Gastrocnemius medialis (tissue), 4 donors: ENCODE measurements around the gene HIGD1C. TPM values are rescaled to one million over a fixed set of nuclear protein-coding genes. Genes with fewer than 3 reads are reported as not detected.
A peak's percentile ranks its signal among the peaks of the same experiment; 100 is the strongest.

Experiments used
- ATAC-seq, 2 donors: fragments of 150-250 bp; one replicate each; pipeline ENCODE4 v1.9.1; 2016
- DNase-seq, 2 donors: peaks; one replicate each; pipeline ENCODE4 v3.0.0-alpha.2; 2019
- H3K27ac ChIP-seq, 4 donors: fragments of 200-600 bp; sonication (generic); 1 replicate in 1 of 4; 2 replicates in 3 of 4; pipeline ENCODE4 v1.5.1; 2016 to 2018; ENCODE audit warnings: mild to moderate bottlenecking in 2 of 4, moderate library complexity in 1 of 4
- H3K27me3 ChIP-seq, 3 donors: fragments of 200-600 bp; sonication (generic) in 2 of 3; 1 replicate in 1 of 3; 2 replicates in 2 of 3; pipeline versions ENCODE4 v1.5.1 to v1.6.0; 2016 to 2019; ENCODE audit warnings: mild to moderate bottlenecking in 1 of 3, moderate library complexity in 1 of 3
- H3K36me3 ChIP-seq, 2 donors: fragments of 200-600 bp; sonication (generic) in 1 of 2; one replicate each; pipeline ENCODE4 v1.5.1; 2017 to 2018
- H3K4me1 ChIP-seq, 2 donors: fragments of 200-600 bp; sonication (generic) in 1 of 2; one replicate each; pipeline ENCODE4 v1.5.1; 2016 to 2017; ENCODE audit warnings: mild to moderate bottlenecking in 2 of 2
- H3K4me3 ChIP-seq, 4 donors: fragments of 200-600 bp; sonication (generic) in 3 of 4; 1 replicate in 1 of 4; 2 replicates in 3 of 4; pipeline ENCODE4 v1.5.1; 2016 to 2019; ENCODE audit warnings: mild to moderate bottlenecking in 2 of 4
- H3K9me3 ChIP-seq, 3 donors: fragments of 200-600 bp; sonication (generic) in 2 of 3; 1 replicate in 1 of 3; 2 replicates in 2 of 3; pipeline ENCODE4 v1.5.1; 2016 to 2019
- POLR2A ChIP-seq, 2 donors: fragments of 450-650 bp; IDR thresholded peaks; one replicate each; pipeline ENCODE4 v1.6.1; 2017; ENCODE audit warnings: antibody characterized with exemption in 2 of 2, mild to moderate bottlenecking in 2 of 2, moderate library complexity in 2 of 2
- in situ Hi-C, 4 donors: fragments of 200-750 bp; cut with MboI; loops; one replicate each; pipeline versions ENCODE4 v1.15.0 to v1.8.0; 2017; ENCODE audit warnings: low sequenced_read_pairs in 4 of 4
- intact Hi-C: fragments of 100-400 bp; cut with DNase I; formaldehyde crosslinking; loops from one replicate; pipeline ENCODE4 v1.15.1; 2023; ENCODE audit warnings: low total_unique reads
- total RNA-seq, 4 donors: library from RNA; depleted of rRNA; stranded (reverse); fragments of >200 nt; gene quantifications; one replicate each; pipeline versions ENCODE4 v1.1.0 to v1.2.3, GENCODE V29; 2016
- TF ChIP-seq, protein P1 (sequence below), 5 experiments: fragments of 450-650 bp in 3 of 5; fragments of 200-600 bp in 2 of 5; sonication (generic) in 2 of 5; IDR thresholded peaks in 4 of 5; conservative IDR thresholded peaks in 1 of 5; 1 replicate in 4 of 5; 2 replicates in 1 of 5; pipeline ENCODE4 v1.5.1; 2016 to 2019; ENCODE audit warnings: antibody characterized with exemption in 5 of 5, mild to moderate bottlenecking in 3 of 5, moderate library complexity in 3 of 5

Gene HIGD1C
- total RNA-seq, 4 donors from 2014 or later: not detected

DNA sequence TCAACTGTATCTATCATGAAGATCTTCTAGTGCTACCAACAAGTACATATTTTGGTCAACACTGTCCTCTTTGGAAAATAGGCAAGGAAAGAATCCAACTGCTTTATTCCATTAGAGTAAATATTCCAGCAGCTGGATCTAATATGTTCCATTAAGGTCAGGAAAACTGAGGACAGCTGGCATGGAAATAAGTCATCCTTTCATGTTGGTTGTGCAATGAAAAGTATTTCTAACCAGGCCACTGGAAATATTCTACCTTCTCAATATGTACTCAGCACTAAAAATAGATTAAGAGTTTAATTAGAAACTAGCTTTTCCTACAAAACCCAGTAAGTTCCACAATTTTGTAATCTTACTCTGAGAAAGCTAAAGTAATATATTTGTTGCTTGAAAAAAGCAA lies 19.6 kb downstream of the HIGD1C start:
- Histone ChIP-seq H3K36me3 (peaks cover 0 to 23% of the 10 kb centered on the region in 2 donors), H3K4me1 (peaks cover 13 to 17% of the 10 kb centered on the region in 2 donors), H3K4me3 (no peak overlapping the region), H3K9me3 (no peaks in the 10 kb centered on the region), H3K27ac (peak overlapping the region; percentile 53 to 72 (median 59)), H3K27me3 (no peaks in the 10 kb centered on the region)
- DNase-seq (no peak), ATAC-seq (peak; percentile 97 to 100)
- no peak for TF ChIP-seq POLR2A (IDR thresholded peaks at IDR 0.05)
- TF ChIP-seq, protein P1, sequence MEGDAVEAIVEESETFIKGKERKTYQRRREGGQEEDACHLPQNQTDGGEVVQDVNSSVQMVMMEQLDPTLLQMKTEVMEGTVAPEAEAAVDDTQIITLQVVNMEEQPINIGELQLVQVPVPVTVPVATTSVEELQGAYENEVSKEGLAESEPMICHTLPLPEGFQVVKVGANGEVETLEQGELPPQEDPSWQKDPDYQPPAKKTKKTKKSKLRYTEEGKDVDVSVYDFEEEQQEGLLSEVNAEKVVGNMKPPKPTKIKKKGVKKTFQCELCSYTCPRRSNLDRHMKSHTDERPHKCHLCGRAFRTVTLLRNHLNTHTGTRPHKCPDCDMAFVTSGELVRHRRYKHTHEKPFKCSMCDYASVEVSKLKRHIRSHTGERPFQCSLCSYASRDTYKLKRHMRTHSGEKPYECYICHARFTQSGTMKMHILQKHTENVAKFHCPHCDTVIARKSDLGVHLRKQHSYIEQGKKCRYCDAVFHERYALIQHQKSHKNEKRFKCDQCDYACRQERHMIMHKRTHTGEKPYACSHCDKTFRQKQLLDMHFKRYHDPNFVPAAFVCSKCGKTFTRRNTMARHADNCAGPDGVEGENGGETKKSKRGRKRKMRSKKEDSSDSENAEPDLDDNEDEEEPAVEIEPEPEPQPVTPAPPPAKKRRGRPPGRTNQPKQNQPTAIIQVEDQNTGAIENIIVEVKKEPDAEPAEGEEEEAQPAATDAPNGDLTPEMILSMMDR (IDR thresholded peaks at IDR 0.05 in 4 of 5, conservative IDR thresholded peaks at IDR 0.05 in 1 of 5): no peak
- in situ Hi-C loops: no loop called here
- intact Hi-C loops: no loop called here

DNA sequence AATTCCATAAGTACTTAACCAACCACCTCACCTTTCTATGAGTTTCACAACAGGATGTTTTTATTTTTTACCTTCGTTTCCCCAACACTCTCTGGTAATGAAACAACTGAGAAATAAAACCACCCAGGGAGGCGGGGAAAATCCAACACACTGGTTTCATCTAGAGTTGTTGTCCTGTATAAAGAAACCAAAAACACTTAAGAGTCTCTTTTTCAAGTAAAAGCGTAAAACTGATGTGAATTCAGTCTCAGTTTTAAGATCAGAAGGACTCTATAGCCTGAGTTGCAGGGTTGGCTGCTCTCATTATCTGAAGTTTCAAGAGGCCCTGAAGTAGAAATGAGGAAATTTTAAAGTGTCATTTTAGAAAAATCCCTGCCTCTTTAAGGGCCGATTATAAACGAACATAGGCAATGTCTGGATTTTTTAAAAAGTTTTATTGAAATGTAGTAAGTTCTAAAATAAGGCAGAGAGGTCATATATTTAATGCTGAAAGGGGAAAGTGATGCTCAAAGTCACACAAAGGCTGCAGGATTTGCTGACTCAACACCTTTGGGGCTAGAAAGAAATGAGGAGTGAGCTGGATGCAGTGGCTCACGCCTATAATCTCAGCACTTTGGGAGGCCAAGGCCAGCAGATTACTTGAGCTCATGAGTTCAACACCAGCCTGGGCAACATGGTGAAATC lies 27.2 kb downstream of the HIGD1C start:
- ATAC-seq (no peak), DNase-seq (no peak)
- Histone ChIP-seq H3K4me3 (no peak overlapping the region), H3K27me3 (no peaks in the 10 kb centered on the region), H3K4me1 (peaks cover 14 to 39% of the 10 kb centered on the region in 2 donors), H3K27ac (peak overlapping the region in 2 of 4 donors; percentile 7 to 91), H3K9me3 (no peaks in the 10 kb centered on the region), H3K36me3 (peaks cover 0 to 8% of the 10 kb centered on the region in 2 donors)
- in situ Hi-C loops: loop anchor here in 2 of 4 donors (5.0 to 10.0 kb wide), 2 partner anchors 52 to 155 kb away; a partner anchor contains a TSS
- intact Hi-C loops: loop anchor here (10.0 kb wide), 1 partner anchor 475 kb away; the partner anchor contains the start of gene DIP2B
- no peak for TF ChIP-seq POLR2A (IDR thresholded peaks at IDR 0.05)
- TF ChIP-seq, protein P1 (IDR thresholded peaks at IDR 0.05 in 4 of 5, conservative IDR thresholded peaks at IDR 0.05 in 1 of 5): no peak

DNA sequence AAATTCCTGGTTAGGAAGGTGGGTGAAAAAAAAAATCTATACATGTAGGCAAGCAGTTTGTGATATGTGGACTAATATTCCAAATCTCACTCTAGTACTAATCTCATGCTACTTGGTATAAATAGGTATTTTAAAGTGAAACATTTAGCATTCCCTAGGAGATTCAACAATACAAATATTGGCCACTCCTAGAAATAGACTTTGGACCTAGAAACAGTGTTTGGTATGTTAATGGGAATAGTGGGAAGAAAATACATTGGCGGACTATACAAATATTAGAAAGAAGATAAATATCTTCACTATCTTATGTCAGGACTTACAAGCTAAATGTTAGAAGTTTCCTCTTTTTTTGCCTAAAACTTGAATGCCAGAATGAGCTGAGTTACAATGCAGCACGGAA lies 28.2 kb downstream of the HIGD1C start:
- ATAC-seq (no peak), DNase-seq (no peak)
- intact Hi-C loops (loop anchor here (10.0 kb wide), 1 partner anchor 476 kb away; the partner anchor contains the start of gene DIP2B), in situ Hi-C loops (loop anchor here in 2 of 4 donors (5.0 to 10.0 kb wide), 2 partner anchors 53 to 156 kb away; a partner anchor contains a TSS)
- Histone ChIP-seq H3K4me3 (no peak overlapping the region), H3K27me3 (no peaks in the 10 kb centered on the region), H3K4me1 (peaks cover 23 to 49% of the 10 kb centered on the region in 2 donors), H3K9me3 (no peaks in the 10 kb centered on the region), H3K27ac (peak overlapping the region in 2 of 4 donors; percentile 70 to 91), H3K36me3 (peaks cover 0 to 8% of the 10 kb centered on the region in 2 donors)
- TF ChIP-seq, protein P1 (IDR thresholded peaks at IDR 0.05 in 4 of 5, conservative IDR thresholded peaks at IDR 0.05 in 1 of 5): no peak
- no peak for TF ChIP-seq POLR2A (IDR thresholded peaks at IDR 0.05)

DNA sequence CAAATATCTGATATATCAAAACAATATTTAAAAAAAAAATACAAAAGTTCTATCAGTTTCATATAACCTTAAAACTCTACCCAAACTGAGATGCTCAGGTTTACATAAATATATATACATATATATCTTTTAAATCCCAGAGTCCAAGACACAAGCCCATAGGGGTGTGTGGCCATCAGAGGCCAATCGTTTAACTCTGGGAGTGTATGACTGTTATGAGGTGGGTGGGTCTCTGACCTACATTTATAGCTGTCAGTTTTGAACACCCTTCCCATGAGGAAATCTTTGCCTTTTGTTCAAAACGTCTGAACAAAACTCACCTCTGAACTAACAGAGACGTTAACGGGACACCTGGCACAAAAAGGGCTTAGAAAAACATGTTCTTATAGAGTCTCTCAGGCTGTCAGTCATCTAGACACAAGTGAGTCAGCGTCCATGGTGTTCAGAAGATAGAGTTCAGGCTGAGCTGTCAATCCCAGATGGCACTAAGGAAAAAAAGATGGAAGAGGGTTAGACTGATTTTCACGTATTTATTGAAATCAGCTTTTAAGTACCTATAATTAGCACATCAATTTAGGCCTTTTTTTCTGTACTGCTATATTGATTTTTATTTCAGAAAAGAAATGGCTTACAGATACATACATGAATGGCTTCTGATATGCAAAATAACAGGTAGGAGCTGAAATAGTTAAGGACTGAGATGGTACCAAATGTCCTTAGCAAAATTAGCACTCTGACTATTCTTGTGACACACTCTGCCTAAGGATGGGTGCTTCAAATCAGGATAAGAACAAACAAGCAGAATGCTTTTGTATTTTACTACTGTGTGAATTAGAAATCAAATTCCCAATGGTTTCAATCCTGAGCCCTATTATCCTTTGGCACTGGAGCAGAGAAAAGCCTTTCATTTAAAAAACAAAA lies 29.2 kb downstream of the HIGD1C start:
- Histone ChIP-seq H3K27ac (peak overlapping the region; percentile 62 to 91 (median 79)), H3K36me3 (peaks cover 0 to 8% of the 10 kb centered on the region in 2 donors), H3K4me3 (no peak overlapping the region), H3K4me1 (peaks cover 33 to 59% of the 10 kb centered on the region in 2 donors), H3K9me3 (no peaks in the 10 kb centered on the region), H3K27me3 (no peaks in the 10 kb centered on the region)
- DNase-seq (peak in 1 of 2 donors; percentile 34), ATAC-seq (peak; percentile 69 to 81)
- no peak for TF ChIP-seq POLR2A (IDR thresholded peaks at IDR 0.05)
- TF ChIP-seq, protein P1 (IDR thresholded peaks at IDR 0.05 in 4 of 5, conservative IDR thresholded peaks at IDR 0.05 in 1 of 5): no peak
- intact Hi-C loops (loop anchor here (10.0 kb wide), 1 partner anchor 477 kb away; the partner anchor contains the start of gene DIP2B), in situ Hi-C loops (loop anchor here in 2 of 4 donors (5.0 to 10.0 kb wide), 2 partner anchors 54 to 157 kb away; a partner anchor contains a TSS)
